ENCODE results near the gene GAA.

The GAA gene

DNA sequence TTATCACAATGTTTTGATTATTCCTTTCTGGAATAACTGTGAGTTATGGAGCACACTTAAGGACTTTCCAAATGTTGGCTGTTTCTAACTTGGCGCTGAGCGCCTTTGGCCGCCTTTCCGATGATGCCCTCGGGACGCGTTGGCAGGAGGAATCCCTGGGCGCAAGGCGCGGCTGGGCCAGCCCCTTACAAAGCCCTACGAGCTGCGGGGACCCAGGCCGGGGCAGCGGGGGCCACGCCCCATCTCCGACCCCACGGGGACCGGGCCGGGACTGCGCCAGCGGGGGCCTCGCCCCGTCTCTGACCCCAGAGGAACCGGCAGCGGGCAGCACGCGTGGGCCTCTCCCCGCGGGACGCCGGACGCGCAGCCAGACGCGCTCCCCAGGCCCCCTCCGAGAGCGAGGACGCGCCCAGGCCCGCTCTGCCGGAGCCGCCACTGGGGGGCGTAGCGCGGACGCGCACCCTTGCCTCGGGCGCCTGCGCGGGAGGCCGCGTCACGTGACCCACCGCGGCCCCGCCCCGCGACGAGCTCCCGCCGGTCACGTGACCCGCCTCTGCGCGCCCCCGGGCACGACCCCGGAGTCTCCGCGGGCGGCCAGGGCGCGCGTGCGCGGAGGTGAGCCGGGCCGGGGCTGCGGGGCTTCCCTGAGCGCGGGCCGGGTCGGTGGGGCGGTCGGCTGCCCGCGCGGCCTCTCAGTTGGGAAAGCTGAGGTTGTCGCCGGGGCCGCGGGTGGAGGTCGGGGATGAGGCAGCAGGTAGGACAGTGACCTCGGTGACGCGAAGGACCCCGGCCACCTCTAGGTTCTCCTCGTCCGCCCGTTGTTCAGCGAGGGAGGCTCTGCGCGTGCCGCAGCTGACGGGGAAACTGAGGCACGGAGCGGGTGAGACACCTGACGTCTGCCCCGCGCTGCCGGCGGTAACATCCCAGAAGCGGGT, at the start of gene GAA:
Gene GAA, plus strand, starts transcription at position 571 of the 935 bp plus-strand sequence. CDS start 3,006 bp downstream, outside the sequence.
- DNase-seq (ENCODE audit: low read depth in 2 of 2), result peak; percentile 68 to 83

DNA sequence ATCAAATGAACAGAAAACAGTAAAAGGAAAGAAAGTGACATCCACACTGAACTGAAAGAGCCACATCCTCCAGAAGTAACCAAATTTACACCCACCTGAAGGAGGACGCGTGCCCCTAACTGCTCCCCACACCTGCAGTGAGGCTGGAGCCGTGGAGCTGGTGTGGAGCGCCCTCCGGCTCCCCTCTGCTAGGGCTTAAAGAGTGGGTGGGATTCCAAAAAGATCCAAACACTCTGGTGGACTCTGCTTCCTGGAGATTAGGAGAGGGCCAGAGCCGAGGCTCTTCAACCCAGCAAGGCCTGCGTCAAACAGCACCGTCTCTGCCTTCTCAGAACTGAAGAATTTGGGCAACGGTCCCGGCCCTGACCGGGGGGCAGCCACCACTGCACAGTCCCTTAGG, 49.7 kb upstream of the GAA start:
- no peak for DNase-seq (ENCODE audit: low read depth in 2 of 2)

DNA sequence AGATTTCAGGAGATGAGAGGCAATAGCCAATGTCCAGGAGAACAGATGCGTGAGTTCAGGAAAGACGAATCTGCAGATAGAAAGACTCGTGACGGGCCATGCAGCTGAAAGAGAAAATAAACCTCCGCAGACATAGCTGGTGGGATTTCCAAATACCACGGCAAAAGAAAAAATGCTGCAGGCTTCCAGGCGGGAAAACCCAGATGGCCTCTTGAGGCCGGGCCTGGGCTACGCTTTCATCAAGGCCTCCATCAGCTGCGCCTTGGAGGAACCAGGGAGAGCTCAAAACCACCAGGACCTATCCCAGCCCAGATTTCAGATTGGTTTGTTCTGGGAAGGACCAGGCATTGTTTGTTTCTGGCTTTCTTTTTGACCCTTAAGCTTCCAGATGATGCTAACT, 48.3 kb upstream of the GAA start:
- DNase-seq (ENCODE audit: low read depth in 2 of 2), result no peak

DNA sequence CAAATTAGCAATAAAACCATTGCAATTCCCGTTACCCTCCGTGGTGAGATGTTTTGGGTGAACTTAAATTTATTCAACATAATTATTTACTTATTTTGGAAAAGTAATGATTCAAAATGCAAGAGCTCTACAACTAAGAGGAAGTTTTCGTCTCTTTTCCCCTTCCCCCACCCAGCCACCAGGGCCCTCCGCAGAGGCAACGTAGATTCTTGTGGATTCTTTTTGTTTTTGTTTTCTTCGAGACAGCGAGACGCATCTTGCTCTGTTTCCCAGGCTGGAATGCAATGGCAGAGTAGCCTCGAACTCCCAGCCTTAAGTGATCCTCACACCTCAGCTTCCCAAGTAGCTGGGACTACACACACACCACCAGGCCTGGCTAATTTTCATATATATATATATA, 45.8 kb upstream of the GAA start:
- DNase-seq (ENCODE audit: low read depth in 2 of 2), result no peak

DNA sequence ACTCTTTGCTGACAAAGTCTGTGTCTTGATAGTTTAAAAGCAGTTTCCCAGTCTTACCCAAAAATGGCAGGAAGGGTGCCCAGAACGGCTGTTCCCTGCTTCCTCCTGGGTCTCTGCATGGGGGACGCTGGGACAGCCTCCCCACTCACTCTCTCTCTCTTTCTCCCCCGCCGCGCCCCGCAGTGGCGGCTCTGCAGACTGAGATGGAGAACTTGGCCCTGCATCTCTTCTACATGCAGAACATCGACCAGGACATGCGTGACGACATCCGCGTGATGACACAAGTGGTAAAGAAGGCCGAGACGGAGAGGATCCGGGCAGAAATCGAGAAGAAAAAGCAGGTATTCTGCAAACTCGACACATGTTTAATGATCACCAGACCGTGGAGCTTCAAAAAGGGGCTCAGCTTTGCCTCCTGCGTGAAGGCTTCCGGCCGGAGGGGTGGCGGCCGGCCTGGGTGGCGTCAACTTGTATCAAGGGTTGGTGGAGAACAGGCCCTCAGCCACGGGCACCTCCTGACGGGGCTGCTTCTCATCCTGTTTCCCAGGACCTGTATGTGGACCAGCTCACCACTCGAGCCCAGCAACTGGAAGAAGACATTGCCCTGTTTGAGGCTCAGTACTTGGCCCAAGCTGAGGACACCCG, 42.9 kb upstream of the GAA start:
- no peak for DNase-seq (ENCODE audit: low read depth in 2 of 2)

DNA sequence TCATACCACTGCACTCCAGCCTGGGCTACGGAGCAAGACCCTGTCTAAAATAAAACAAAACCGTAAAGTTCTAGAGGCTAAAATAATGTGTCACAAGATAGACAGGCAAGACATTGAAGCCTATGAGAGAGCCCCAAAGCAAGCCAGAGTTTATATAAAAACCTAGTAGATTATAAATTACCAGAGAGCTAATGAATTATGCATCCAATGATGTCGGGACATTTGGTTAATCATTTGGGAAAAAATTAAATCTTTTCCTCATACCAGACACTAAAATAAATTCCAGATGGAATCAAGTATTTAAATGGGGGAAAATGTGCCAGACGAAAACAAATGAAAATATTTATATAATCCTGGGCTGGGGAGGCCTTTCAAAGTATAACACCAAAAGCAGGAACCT, 40.7 kb upstream of the GAA start:
- no peak for DNase-seq (ENCODE audit: low read depth in 2 of 2)

DNA sequence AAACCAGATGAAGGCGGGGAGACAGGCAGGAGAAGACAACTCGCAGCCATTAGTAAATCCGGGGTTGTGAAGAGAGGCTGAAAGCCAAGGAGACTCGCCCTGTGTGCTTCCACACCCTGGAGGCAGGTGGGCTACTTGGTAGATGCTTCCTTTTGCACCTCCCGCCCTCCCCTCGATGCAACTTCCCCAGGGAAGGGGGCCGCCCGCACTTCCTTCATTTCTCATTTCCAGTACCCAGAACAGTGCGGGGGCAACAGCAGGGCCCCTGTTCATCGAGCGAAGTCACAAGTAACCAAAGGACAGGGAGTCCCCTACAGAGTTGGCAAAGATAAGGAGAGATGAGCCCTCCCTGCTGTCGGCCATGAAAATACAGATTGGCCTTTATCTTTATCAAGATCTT, 40.0 kb upstream of the GAA start:
- no peak for DNase-seq (ENCODE audit: low read depth in 2 of 2)

DNA sequence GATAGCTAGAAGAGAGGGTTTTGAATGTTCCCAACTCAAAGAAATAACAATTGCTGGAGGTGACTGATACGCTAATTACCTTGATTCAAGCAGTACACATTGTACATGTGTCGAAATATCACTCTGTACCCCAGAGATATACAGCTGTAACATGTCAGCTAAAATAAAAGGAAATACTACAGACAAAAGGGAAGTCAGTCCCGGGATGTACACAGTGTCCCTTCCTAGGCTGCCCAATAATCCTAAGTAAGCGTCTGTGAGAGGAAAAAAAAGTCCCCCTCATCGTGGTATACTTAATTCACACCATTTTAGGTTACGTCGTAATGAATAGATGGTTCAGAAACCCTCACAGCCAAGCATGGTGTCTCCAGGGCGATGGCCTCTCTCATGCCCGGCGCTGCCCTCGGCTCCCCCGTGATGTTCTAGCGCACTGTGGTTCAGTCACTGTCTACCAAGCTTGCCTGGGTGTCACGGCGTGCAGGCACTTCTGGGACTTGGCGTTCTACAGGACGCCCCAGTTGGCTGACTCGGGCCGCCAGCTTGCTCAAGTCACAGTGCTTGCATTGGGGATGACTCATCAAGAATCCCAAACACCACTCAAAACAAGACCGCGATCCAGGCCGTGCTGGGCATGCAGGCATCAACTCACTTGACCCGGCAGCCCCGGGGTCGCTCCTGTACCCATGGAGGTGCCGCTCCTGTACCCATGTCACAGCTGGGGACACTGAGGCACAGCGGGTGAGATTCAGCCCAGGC, 37.4 kb upstream of the GAA start:
- no peak for DNase-seq (ENCODE audit: low read depth in 2 of 2)

DNA sequence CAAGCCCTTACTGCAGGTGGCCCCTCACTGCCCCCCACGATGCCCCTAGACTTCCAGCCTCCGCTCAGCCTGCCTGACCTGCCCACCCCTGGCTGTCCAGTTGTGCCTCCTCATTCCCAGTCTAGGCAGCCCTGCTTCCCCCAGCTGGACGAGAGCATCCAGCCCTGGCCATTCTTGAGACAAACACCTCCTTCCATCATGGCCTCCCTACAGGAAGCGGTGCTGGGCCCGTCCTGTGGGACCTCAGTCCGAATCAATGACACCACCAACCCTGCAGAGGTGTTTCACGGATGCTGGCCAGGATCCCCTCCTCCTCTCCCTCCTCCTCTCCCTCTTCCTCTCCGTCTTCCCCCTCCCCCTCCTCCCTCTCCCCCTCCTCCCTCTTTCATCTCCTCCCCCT, 36.7 kb upstream of the GAA start:
- no peak for DNase-seq (ENCODE audit: low read depth in 2 of 2)

DNA sequence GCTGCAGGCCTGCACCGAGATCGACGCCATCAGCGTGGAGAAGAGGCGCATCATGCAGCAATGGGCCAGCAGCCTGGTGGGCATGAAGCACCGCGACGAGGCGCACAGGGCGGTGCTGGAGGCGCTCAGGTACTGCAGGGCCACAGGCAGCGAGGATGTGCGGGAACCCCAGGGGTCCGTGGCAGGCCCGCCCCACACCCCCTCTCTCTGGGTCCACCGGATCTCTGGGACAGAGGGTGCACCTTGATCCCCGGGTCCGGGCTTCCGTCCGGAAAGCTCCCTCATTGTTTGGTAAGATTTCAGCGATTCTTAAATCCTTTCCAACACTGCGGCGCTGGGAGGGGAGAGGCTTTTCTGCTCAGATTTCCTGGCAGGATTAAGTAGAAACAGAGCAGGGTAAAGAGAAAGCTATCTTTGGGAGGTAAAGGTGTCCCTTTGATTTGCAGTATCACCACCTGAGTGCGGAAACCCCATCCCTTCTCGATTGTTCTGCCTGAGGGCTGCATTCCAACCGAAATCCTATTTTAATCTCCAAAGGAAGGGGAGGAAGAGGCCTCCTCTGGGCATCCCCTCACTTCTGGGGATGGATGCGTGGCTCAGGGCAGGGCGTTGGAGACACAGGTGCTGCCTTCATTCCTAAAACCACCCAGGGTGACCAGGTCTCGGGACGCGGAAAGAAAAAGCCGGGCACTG, 35.8 kb upstream of the GAA start:
- DNase-seq (ENCODE audit: low read depth in 2 of 2), result no peak

DNA sequence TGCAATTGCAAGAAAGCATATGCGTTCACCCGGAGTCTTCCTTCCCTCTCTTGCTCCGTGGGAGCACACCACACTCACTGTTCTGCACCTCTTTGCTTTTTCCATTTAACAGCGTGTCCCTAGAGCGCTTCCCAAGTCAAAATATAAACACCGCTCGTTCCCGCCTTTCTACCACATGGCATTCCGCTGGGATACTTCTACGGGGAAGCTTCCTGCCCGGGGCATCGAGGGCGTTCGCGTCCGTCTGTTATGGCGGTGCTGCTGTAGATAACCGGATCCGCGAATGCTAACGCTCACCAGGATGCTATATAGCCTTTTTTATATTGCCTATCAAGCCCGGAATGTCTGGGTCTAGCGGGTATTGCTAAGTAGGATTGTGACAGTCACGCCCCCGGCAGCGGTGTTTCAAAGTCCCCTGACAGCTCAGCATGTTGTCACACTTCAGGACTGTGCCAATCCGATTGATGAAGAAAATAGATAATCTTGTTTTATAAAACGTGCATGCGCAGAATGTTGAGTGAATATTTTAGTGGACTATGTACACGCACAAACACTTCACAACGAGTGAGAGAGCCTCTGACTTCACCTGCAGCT, 33.9 kb upstream of the GAA start:
- DNase-seq (ENCODE audit: low read depth in 2 of 2), result no peak

DNA sequence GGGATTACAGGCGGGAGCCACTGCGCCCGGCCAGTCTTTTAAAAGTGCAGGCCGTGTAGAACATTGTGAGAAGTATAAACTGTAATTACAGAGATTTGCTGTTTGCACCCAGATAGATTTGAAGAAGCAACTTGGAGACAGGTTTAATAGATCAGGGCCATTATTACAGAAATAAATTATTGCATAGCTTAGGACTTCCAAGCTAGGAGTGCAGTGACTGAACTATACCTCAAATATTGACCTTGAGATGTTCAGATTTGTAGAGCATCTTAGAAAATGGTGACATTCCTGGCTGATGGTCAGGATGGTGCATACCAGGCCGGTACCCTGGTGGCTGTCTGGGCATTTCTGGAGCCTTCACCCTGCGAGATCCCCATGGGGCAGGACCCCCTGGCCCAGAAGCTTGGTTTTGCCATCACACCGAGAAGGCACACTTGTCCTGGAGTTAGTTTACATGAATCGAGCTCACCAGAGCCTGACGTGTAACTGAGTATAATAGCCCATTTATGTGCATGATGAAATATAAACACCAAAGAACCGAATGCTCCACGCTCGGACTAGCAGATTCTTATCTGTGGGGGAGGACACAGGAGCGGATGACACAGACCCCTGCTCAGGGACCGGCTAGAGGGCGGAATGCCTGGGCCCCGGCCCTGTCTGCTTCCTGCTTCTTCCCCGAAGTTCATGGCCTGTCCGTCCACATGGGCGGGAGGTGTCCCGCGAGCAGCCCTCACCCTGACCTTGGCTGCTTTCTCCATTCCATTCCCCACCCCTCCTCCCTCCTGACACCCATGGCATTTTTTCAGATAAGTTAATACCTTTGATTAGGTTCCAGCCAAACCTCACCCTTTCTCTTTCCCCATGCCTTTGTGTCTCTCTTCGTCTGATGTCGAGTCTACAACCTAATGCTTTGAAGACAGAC, 32.8 kb upstream of the GAA start:
- DNase-seq (ENCODE audit: low read depth in 2 of 2), result no peak

DNA sequence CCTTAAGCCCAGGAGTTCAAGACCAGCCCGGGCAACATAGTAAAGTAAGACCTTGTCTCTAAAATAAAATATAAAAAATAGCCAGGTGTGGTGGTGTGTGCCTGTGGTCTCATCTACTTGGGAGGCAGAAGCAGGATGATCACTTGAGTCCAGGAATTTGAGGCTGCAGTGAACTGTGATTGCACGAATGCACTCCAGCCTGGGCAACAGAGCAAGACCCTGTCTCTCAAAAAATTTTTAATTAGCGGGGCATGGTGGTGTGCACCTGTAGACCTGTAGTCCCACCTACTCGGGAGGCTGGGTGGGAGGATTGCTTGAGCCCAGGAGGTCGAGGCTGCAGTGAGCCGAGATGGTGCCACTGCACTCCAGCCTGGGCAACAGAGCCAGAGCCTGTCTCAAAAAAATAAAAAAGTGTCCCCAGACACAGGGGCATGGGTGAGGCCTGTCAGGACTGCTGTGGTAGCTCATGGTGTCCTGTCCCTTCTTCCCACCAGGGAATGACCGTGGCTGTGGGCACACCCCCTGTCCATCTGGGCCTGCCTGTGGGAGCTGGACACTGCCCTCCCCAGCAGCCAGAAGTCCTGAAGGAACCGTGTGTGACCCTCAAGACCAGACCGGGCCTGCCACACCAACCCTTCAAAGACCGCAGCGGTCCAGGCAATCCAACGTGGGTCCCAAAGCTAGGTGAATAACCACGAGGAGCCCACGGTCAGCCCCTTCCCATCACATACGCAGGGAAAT, 30.8 kb upstream of the GAA start:
- DNase-seq (ENCODE audit: low read depth in 2 of 2), result no peak

DNA sequence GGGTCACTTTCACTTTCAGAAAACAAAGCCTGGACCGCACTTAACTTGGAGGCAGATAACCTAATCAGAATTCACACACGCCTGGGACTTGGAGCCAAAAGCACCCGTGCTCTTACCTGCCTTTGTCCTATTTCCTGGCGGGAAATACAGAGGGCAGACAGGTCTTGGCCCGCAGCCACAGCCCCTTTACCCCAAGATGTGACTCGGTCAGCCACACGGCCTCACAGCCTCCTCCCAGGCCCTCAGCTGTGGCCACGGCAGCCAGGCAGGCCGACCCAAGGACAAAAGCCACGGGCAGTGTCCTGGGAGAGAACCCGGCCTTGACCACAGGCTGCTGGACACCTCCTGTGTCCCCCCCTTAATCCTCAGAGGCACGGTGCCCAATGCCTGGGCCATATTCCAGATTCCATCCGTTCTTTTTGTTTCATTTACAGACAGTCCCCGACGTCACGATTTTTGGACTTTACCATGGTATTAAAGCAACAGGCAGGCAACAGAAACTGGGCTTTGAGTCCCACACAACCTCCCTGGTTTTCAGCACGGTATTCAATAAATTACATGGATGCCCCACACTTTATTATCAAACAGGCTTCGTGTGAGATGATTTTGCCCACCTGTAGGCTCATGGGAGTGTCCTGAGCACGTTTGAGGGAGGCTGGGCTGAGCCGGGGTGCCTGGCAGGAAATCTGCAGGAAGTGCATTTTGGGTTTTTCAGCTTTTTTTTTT, 30.1 kb upstream of the GAA start:
- DNase-seq (ENCODE audit: low read depth in 2 of 2), result no peak

DNA sequence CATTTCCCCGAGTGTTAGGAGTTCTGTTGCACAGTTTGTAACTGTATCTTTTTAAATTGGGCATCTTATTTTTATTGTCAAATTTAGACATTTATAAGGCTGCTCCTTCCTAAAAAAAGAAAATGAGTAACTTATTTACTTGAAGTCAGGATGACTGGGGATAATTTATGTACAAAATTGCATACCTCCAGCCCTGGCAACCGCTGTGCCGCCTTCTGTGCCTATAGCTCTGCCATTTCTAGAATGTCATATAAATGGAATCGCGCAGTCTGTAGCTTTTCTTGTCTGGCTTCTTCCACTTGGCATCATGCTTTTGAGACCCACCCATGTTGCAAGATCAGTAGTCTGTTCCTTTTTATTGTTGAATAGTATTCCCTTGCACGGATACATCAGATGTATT, 29.0 kb upstream of the GAA start:
- DNase-seq (ENCODE audit: low read depth in 2 of 2), result no peak

DNA sequence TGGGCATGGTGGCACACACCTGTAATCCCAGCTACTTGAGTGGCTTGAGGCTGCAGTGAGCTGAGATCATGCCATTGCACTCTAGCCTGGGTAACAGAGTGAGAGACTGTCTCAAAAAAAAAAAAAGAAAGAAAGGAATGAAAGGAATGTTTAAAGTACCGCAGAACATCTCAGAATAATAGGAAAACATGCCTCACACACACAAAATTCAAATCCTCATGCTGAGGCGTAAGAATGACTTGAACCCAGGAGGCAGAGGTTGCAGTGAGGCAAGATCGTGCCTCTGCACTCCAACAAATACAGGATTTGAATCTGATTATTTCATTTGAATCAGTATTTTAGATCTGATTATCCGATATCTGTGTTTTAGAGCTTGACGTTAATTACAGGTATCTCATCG, 21.3 kb upstream of the GAA start:
- DNase-seq (ENCODE audit: low read depth in 2 of 2), result no peak

DNA sequence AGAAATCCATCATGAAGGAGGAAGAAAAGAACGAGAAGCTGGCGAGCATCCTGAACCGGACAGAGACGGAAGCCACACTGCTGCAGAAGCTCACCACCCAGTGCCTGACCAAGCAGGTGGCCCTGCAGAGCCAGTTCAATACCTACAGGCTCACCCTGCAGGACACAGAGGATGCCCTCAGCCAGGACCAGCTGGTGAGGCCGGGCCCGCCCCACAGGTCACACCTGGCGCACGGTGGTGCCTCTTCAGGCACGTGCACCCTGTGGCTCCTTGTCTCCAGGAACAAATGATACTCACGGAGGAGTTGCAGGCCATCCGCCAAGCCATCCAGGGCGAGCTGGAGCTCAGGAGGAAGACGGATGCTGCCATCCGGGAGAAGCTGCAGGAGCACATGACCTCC, 19.8 kb upstream of the GAA start:
- no peak for DNase-seq (ENCODE audit: low read depth in 2 of 2)

DNA sequence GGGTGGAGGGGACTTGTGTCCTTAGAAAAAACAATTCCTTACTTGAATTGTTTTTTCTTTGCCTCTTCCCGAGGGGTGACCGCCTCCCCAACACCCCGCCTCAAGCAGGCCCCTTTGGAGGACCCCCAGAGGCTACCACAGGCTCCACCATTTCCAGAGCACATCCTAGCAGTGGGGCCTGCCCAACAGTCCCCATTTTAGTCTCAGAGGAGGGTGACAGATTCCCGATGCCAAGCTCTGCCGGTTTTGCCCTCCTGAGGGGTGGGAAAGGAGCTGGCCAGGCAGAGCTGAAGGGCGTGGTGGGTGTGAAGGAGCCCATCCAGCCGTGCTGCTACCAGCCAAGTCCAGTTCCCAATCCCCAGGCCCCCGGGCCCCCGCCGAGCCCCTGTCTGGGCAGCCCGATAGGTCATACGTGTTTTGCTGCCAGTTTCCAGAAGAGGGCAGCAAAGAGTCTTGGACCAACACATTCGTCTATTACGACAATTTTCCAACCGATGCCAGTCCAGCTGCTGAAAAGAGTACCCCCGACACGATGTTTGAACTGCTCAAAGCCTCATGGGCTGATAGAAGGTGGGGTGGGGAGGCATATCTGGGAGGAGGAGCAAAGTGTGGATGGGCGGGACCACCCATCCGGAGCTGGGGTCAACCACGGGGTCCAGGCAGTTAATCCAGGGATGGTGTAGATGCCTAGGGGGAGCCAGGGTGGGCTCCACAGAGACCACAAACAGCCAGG, 18.8 kb upstream of the GAA start:
- peak in 1 of 2 donors; percentile 23 for DNase-seq (ENCODE audit: low read depth in 2 of 2)
